NCI-H748 treated with DMSO at 0.1 percent for 48 hours (cell line): ENCODE results near the gene CLEC11A.

Experiments
- DNase-seq: peaks from one replicate; lab custom pipeline; 2025; lab: John Stamatoyannopoulos, UW

The CLEC11A gene

DNA sequence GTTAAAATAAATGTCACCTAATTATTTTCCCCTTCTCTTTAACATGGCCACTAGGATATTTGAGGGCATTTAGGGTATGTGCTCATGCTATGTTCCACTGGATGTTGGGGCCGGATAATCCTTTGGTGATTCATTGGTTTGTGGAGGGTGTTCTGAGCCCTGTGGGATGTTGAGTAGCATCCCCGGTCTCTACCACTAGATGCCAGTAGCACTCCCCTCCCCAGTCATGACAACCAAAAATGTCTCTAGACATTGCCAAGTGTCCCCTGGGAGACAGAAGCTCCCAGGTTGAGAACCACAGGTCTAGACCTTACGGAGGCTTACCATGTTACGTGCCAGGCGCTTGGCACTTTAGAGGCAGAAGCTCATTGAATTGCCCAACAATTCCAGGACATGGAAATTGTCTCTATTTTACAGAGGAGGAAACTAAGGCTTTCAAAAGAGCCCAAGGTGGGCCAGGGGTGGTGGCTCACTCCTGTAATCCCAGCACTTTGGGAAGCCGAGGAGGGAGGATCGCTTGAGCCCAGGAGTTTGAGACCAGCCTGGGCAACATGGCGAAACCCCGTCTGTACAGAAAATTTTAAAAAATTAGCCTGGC, 17.6 kb upstream of the CLEC11A start:
- DNase-seq = peak; percentile 19

DNA sequence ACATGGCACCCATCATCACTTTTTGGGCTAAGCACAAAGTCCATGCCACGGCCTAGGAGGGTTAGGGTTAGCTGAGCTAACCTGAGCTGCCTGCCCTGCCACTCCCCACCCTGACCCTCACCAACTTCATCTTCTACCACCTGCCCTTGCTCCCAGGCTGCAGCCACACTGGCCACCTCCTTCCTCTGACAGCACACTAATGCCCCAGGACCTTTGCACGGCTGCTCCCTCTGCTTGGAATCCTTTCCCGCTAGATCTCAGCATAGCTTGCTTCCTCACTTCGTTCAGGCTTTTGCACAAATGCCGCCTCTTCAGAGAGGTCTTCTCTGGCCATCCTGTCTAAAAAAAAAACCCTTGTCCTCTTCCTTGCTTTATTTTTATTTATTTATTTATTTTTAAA, 16.8 kb upstream of the CLEC11A start:
- no peak for DNase-seq

DNA sequence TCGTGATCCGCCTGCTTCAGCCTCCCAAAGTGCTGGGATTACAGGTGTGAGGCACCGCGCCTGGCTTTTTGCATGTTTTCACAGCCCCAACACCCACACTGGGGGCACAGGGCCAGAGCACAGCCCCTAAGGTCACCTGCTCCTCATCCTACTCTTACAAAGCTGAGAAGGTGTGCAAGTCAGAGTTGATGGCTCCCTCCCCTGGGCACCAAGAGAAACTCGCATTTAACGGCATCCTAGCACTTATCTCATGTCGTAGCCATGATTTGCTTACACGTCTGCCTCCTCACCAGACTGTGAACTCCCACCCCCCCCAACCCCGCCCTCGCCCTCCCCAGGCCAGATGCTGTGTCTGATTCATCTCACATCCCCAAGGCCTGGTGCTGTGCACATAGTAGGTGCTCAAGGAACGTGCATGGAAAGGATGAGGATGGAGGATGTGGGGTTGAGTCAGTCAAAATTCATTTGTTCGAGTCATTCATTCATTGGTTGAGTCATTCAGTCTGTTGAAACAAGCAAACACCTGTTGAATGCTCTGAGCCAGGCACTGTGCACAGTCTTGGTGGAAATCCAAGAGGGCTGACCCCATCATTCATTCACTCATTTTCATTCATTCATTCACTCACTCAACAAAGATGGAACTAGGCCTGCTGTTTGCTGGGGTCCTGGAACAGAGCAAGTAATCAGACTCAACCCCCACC, 14.8 kb upstream of the CLEC11A start:
- DNase-seq = no peak

DNA sequence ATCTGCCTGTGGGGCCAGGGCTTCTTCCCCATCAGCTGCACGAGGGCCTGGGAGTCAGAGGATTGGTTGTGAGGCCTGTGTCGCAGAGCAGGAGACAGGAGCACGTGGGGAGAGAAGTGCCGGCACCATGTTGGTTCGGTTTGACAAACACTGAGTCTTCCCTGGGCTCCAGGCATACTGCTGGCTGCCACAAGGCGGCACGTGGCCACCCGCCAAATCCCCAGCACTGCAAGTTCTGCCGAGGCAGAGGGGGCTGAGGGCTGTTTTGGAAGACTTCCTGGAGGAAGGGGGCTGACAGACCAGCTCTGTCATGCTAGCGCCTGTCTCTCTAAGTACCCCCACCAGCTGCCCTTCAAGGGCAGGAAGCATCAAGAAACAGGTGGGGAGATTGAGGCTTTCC, 13.1 kb upstream of the CLEC11A start:
- no peak for DNase-seq

DNA sequence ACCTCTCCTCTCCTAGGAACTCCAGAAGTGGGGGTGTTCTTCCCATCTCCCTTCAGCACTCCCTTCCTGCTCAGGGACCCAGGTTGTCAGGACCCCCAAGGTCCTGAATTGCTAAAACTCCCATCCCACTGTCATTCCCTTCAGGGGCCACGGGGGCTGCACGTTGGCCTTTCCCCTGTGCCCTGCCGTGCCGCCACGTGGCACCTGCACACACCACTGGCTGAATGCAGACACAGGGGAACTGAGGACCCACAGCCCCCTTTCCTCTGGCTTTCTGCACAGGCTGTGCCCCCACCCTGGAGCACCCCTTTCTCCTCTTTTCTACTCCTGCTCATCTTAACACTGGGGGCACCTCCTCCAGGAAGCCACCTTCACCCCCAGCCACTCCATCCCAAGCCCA, 12.6 kb upstream of the CLEC11A start:
- DNase-seq = no peak

DNA sequence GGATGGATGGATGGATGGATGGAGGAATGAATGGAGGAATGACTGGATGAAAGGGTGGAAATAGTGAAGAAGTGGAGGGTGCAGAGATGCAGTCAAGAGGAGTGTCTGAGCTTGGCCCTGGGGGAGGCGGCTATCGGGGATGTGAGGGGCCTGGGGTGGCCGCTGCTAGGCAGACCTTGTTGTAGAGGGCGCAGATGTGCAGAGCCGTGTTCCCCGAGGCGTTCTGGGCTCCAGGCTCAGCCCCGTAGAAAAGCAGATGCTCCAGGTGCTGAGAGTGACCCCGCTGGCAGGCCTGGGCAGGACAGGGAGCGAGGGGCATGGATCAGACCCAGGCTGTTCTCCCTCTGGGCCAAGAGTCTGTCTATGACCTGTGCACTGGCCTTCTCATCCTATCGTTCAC, 12.0 kb upstream of the CLEC11A start:
- no peak for DNase-seq

DNA sequence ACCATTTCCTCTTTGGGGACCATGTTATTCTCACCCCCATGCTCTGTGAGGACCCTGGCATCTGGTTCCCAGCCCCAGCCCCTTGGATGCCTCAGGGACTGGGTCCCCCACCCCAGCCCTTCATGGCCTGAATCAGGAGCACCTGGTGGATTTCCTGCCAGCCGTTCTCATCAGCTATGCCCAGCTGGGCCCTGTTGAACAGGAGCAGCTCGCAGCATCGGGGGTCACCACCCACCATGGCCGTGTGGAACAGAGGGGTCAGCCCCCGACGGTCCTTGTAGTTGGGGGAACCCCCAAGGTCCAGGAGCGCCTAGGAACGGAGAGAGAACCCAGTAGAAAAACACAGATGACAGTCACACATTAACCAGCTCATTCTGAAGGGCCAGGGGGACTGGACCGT, 11.4 kb upstream of the CLEC11A start:
- no peak for DNase-seq

DNA sequence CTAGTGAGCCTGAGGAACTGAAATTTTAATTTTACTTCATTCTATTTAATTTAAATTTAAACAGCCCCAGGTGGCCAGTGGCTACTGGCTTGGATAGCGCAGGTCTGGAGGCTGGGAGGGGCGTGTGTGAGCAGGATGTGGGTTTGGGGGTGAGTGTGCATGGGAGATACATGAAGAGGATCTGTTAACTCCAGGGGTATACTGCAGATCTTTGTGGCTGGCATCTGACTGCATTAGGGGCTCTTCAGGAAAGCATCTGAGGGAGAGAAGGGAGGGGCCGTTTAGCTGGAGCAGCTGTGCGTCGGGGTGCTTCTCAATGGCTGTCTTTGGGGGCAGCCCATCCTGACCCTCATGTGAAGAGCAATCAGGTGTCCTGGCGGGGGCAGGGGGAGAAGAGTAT, 10.3 kb upstream of the CLEC11A start:
- no peak for DNase-seq

DNA sequence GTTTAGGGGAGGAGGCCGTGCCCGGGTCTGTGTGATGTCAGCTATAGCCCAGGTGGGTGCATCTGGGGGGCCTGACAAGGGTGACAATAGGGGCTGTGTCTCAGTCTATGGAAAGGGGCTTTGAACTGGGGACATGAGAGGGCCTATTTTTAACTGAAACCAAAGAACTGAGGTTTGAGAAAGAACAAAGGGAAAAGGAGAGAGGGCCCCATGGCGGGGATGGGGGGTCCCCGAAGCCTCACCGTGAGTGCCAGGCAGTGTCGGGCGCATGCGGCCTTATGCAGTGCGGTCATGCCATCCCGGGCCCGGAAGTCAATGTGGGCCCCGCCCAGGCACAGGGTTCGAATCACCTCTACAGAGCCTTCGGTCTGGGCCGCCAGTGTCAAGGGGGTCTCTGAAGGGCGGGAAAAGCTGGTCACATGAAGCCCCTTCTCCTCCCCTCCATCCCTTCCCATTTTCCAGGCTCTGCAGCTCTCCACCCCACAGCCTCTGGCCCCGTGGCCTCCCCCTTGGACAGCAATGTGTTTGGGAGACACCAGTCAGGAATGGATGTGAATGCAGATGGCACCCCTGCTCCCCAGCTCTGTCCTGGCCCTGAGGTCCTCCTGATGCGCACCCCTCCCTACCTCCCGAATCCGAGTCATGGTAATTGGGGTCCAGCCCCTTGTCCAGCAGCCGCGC, 9.5 kb upstream of the CLEC11A start:
- DNase-seq = no peak

DNA sequence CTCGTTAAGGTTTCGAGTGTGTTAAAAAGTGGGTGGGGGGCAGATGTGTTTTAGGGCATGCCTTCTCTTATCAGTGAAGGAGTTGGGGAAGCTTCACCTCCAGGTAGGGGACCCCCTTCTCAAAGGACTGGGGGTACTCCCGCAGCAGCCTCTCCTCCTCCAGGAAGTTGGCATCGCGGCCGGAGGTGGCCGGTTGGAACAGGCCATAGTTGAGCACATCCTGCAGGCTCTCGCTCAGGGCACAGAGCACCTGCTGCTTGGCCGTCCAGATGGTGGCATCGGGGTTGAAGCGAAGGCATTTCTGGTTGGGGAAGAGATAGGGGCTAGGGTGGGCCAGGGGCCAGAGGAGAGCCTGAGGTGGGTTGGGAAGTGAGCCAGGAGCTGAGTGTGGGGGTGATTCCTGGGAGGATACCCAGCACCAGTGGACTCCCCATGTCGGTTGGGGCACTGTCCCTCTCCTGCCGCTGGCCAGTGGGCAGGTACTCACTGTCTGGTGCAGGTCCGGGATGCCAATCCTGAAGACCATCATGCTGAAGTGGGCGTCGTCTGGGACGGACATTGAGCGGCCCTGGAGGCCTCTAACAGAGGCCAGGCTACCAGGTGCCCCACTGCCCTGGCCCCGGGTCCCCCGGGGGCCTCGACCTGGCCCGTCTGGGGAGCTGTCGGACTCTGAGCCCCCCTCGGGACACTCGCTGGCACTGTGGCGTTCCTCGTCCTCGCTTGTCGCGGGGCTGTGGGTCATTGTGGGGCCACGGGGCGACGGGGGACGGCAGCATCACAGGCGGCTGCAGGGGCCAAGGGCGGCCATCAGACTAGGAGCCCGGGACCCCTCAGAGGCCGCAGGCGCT, 6.8 kb upstream of the CLEC11A start:
- DNase-seq = no peak

DNA sequence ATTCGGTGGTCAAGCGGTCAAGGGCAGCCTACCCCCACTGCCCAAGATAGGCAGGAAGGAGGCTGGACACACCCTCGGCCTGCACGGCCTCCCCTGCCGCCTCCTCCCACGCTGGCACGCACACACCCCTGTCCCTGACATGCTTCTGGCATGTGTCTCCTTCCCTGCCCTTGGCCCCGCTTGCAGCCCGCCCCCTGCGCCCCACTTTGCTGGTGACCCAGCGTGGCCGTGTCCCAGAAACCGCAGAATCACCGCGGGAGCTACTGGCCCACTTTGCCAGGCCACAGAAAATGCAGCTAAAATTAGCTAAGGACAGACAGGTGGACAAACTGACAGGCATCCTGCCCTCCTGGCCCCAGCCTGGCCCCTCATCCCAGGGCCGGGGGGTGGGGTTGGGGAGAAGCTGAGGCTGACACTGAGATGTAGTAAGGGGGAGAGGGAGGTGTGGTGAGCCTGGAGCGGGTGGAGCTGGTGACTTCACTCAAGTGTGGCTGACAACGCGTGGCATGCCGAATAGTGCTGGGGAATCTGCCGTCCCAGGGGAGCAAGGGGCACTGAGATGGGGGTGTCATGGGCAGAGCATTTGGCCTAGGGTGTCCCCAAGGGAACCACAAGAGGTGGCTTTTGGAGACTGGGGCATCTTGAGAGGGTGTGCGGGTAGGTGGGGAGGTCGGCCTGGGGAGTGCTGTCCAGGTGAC, 6.0 kb upstream of the CLEC11A start:
- no peak for DNase-seq

DNA sequence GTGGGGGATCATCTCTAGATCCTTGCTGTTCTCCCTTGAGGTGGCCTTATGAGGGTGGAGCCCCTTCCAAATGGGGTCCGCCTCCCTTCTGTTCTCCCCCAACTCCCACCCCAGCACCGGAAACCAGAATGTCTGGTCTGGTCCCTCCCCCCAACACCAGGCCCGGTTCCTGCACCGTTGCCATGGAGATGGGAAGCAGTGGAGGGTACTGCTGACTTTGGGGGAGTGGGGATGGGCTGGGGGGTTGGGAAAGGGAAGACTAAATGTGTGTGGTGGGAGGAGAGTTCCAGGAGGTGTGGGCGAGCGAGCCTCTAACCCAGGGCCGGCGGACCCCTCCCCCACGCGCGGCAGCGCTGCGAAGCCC, 5.3 kb upstream of the CLEC11A start:
- DNase-seq = no peak

DNA sequence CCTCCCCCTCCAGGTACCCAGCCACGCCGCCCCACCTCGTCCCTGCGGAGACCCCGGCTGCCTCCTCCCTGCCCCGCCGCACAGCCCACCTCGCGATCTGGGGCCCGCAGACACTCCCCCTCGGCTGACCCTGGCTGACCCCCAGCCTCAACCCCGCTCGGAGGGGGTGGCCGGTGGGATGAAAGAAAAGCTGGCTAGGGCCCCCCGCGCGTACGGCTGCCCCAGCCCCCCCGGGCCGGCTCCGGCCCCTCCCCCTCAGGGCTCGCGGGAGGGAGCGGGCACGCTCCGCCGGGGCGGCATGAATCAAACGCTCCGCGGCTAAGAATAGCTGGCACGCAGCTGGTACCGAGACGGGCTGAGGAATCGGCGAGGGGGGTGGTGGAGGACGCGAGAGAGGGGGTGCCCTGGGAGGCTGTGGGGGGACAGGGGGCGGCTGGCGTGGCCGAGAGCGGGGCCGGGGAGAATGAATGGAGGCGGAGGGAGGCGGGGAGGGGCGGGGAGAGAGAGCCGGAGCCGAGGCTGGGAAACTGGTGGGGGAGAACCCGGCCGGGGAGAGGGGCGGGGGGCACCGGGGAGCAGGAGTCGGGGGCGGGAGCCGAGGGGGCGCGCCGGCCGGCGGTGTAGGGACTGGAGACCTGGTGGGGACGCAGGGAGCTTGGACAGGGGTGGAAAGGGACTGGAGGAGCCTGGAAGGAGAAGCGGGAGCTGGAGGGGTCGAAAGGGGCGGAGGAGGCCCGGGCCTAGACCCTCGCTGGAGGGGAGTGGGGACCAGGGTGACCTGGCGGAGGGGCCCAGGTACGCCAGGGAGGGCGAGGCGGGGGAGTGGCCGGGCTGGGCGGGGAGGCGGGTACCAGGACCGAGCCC, 4.7 kb upstream of the CLEC11A start:
- DNase-seq = no peak

DNA sequence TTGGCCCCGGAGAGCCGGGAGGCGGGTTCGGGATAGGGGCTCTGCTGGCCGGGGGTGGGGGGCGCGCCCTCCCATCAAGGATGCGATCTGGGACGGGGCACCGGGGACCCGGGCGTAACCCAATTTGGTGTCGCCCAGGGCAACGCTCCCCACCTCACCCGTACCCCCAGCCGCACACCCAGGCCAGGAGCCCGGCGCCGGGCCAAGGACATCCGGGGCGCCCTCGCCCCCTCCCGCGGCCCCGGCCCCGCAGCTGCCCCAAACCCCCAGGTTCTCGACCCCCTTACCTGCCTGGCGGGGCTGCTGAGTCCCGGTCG, 4.1 kb upstream of the CLEC11A start:
- no peak for DNase-seq

DNA sequence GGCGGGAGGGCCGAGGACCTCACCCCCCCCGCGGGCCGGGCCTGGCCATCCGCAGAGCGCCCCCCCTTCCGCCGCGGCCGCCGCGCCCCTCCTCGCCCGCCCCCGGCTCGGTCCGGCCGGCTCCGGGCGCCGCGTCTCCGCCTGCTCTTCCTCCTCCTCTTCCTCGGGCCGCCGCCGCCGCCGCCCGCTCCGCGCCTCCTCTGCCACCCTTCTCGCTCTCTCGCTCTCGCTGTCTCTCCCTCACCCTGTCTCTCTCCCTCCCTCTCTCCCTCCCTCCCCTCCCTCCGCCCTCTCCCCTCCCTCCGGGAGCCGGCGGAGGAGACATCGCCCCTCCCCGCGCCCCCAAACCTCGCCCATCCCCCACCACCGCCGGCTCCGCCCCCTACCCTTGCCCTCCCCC, 3.6 kb upstream of the CLEC11A start, which contains the start of gene SHANK1:
Gene SHANK1, minus strand, starts transcription at position 237 of the 400 bp plus-strand sequence. CDS start 2,883 bp downstream, outside the sequence.
- DNase-seq = no peak

DNA sequence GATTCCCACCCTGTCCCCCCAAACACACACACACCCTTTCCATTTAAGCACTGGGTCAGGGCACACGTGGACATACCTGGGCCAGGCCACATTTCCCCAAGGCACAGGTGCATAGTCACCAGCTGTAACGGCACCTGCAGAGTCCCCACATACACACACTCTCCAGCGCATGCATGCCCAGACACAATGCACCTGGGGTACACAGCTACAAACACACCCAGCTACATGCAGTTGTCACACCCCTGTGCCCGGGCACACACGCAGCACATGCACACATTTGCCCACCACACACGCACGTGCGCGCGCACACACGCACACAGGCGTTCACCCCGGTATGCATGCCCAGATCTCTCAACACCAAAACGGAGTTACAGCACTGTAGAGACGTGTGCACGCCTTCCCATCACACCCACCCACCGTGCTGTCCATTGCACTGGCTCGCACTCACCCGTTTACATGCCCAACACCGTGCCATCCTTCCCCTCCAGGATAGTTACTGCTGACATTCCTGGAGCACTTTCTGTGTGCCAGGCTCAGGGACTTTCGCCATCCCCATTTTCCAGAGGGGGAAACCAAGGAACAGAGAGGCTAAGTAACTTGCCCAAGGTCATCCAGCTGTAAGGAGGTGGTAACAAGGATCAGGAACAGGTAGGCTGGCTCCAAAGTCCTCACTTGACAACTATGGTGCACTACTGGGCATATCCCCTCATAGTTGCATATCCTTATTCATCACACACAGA, 2.8 kb upstream of the CLEC11A start:
- no peak for DNase-seq

DNA sequence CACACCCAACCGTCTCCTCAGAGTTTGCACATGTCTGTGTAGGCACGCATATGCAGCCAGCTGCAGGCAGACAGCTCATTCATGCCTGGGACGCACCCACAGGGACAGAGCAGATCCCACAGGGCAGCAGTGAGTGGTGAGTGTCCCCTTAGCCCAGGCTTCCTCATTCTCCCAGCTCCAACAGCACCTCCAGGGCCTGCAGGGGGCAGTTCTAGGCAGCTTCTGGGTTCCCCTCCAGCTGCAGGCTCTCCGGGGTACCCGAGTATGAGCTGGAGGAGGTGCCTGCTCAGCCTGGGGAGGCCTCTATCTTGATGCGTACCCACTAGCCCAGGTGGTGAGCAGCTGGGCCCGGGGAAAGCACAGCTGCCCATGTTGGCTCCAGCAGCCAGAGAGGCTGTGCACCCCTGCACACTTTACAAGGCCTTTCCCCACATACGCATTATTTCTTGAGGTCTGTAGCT, 2.2 kb upstream of the CLEC11A start:
- DNase-seq = no peak

DNA sequence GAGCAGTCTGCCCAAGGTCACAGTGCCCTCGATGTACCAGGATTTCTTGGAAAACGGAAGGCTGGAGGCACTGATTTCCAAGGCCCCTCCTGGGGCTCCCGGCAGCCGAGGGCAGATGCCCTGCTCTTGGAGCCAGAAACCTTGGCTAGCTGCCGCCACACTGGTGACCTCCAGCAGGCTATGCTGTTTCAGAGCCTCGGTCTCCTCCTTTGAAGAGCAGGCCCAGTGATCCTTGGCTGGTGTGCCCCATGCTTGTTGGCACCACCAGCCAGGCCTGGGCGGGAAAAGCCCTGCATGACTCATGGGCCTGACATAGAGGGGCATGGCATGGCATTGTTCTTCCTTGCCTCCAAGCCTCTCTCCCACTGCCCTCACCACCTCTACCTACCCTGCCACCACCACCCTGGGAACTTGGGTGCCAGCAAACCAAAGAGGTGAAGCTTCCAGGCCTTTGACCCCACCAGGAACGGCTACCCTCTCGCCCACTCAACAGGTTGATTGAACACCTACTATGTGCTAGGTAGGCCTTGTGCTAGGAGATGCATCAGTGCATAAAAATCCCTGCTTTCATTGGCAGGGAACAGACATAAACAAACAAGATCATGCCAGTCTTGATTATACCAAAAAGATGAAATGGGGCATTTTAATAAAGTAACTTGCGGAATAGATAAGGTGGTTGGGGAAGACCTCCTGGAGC, 1.6 kb upstream of the CLEC11A start:
- no peak for DNase-seq

DNA sequence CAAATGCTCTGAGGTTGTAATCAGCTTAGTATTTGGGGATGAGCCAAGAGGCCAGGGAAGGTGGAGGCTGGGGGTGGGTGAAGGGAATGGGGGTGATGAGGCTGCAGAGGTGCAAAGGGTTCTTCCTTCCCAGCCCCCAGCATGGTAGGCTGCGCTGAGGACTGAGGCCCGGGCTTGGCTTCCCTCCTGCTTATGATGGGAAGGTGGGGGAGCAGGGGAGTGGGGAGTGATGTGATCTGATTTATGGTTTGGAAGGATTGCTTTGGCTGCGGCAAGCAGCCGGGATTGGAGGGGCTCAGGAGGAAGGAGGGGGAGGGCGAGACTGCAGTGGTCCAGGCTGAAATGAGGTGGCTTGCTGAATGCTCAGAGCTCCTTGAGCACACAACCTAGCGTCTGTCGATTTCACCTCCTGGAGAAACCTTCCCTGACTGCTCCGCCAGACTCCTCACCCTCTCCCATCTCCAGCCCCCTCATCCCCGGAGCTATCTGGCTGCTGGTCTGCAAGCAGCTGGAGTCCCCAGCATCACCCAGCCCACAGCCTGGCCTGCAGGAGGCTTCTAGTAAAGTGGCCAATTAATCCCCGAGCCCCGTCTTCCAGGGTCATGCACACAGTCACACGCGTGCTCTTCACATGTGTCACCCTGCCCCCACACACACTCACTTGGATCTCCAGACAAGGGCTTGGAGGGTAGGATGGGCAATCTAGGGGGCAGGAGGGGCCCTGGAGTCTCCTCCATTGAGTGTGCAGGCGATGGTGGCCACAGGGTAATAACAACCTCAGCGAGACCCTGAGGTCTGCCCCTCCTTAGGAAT, 757 bp upstream of the CLEC11A start:
- no peak for DNase-seq
